Glutamatergic neuron (in vitro differentiated cells): ENCODE measurements around the gene TMEM120B. TPM values are rescaled to one million over a fixed set of nuclear protein-coding genes. Genes with fewer than 3 reads are reported as not detected.
A peak's percentile ranks its signal among the peaks of the same experiment; 100 is the strongest.

Experiments used
- DNase-seq: peaks from one replicate; pipeline ENCODE4 v3.0.0; 2022
- H3K27ac Mint-ChIP-seq: one replicate; pipeline ENCODE4 v1.8.0; 2020; ENCODE audit warnings: mild to moderate bottlenecking, mixed read lengths, inconsistent platforms; ENCODE audit not compliant: unreplicated experiment
- H3K27me3 Mint-ChIP-seq: one replicate; pipeline ENCODE4 v1.8.0; 2020; ENCODE audit warnings: mild to moderate bottlenecking, moderate library complexity, mixed read lengths, inconsistent platforms; ENCODE audit not compliant: unreplicated experiment
- H3K36me3 Mint-ChIP-seq: one replicate; pipeline ENCODE4 v1.8.0; 2020; ENCODE audit warnings: mild to moderate bottlenecking, mixed read lengths, inconsistent platforms; ENCODE audit not compliant: unreplicated experiment
- H3K4me1 Mint-ChIP-seq: one replicate; pipeline ENCODE4 v1.8.0; 2020; ENCODE audit warnings: mild to moderate bottlenecking, low read depth, mixed read lengths, inconsistent platforms; ENCODE audit not compliant: unreplicated experiment
- H3K4me3 Mint-ChIP-seq: one replicate; pipeline ENCODE4 v1.8.0; 2020; ENCODE audit warnings: mild to moderate bottlenecking, mixed read lengths, inconsistent platforms; ENCODE audit not compliant: unreplicated experiment
- H3K9me3 Mint-ChIP-seq: one replicate; pipeline ENCODE4 v1.8.0; 2020; ENCODE audit warnings: mild to moderate bottlenecking, moderate library complexity, mixed read lengths, inconsistent platforms; ENCODE audit not compliant: unreplicated experiment
- CTCF ChIP-seq: fragments of 200-600 bp; sonication (generic); IDR thresholded peaks from one replicate; pipeline ENCODE4 v1.5.0; 2021; ENCODE audit not compliant: partially characterized antibody, unreplicated experiment
- total RNA-seq: library from RNA; stranded (reverse); fragmentation: NEBNext Ultra II Directional; extraction: Animal tissue kit (Norgen Biotek cat#: 25700); gene quantifications from one replicate; pipeline ENCODE4 v1.2.1, GENCODE V29; 2021; ENCODE audit not compliant: unreplicated experiment

TMEM120B gene
- total RNA-seq, 1 donor from 2014 or later, result 205 TPM

- no peak for DNase-seq
- H3K36me3 Mint-ChIP-seq, result peaks cover 5% of the 10 kb centered on the region
- H3K4me3 Mint-ChIP-seq, result peak overlapping the region; percentile 82
- H3K4me1 Mint-ChIP-seq, result peaks cover 6% of the 10 kb centered on the region
- H3K9me3 Mint-ChIP-seq, result peaks cover 12% of the 10 kb centered on the region
- H3K27me3 Mint-ChIP-seq, result peaks cover 13% of the 10 kb centered on the region
- no peak overlapping the region for H3K27ac Mint-ChIP-seq
- TF ChIP-seq CTCF, result no peak
Measured at GRCh38 chr12:121812921-121813896, 100.7 kb downstream of the TMEM120B start.

GRCh38 chr12:121813951-121814350 lies 101.4 kb downstream of the TMEM120B start:
- Mint-ChIP-seq H3K27ac (no peak overlapping the region), H3K27me3 (peaks cover 13% of the 10 kb centered on the region), H3K9me3 (peaks cover 12% of the 10 kb centered on the region), H3K4me1 (peaks cover 6% of the 10 kb centered on the region), H3K4me3 (peak overlapping the region; percentile 82), H3K36me3 (peaks cover 5% of the 10 kb centered on the region)
- no peak for TF ChIP-seq CTCF
- no peak for DNase-seq

GRCh38 chr12:121814429-121815119 lies 102.0 kb downstream of the TMEM120B start:
- DNase-seq, result no peak
- H3K27me3 Mint-ChIP-seq, result peaks cover 13% of the 10 kb centered on the region
- H3K27ac Mint-ChIP-seq, result no peak overlapping the region
- TF ChIP-seq CTCF, result no peak
- peaks cover 12% of the 10 kb centered on the region for H3K9me3 Mint-ChIP-seq
- H3K36me3 Mint-ChIP-seq, result peaks cover under 1% of the 10 kb centered on the region
- H3K4me3 Mint-ChIP-seq, result no peak overlapping the region
- H3K4me1 Mint-ChIP-seq, result peaks cover 6% of the 10 kb centered on the region

- DNase-seq, result no peak
- H3K27me3 Mint-ChIP-seq, result peaks cover 13% of the 10 kb centered on the region
- no peaks in the 10 kb centered on the region for H3K36me3 Mint-ChIP-seq
- H3K4me1 Mint-ChIP-seq, result peaks cover 6% of the 10 kb centered on the region
- H3K9me3 Mint-ChIP-seq, result peaks cover 12% of the 10 kb centered on the region
- H3K27ac Mint-ChIP-seq, result no peak overlapping the region
- no peak for TF ChIP-seq CTCF
- no peak overlapping the region for H3K4me3 Mint-ChIP-seq
Measured at GRCh38 chr12:121815263-121815662, 102.7 kb downstream of the TMEM120B start.
